GM12878 (cell line): ENCODE results near the gene TAX1BP1. TPM values are rescaled to one million over a fixed set of nuclear protein-coding genes. Genes with fewer than 3 reads are reported as not detected.

Experiments
- ATAC-seq: fragments of 200-7000 bp; cut with Tn5 transposase; 3 replicates; pipeline ENCODE4 v1.9.1; 2020; ENCODE audit warnings: mild to moderate bottlenecking, moderate library complexity
- BruUV-seq: library from RNA; stranded (reverse); fragments of 400-500 nt; replicated peaks from 2 replicates; lab custom pipeline; 2021; lab: Mats Ljungman, UMichigan
- CTCF ChIA-PET: fragments of 300-600 bp; sonication (Branson Sonifier 250); formaldehyde crosslinking; extraction: SDS; loops from one replicate; lab custom pipeline; 2021; ENCODE audit warnings: inconsistent platforms; lab: Yijun Ruan, JAX
- POLR2A ChIA-PET: fragments of 350-600 bp; formaldehyde crosslinking; extraction: SDS; loops from one replicate; lab custom pipeline; 2021; ENCODE audit warnings: inconsistent platforms; lab: Charles Lee
- RAD21 ChIA-PET: fragments of 300-600 bp; sonication (Branson Sonifier 250); formaldehyde crosslinking; loops from one replicate; lab custom pipeline; 2023; ENCODE audit warnings: antibody characterized with exemption; ENCODE audit not compliant: unreplicated experiment; lab: Charles Lee
- SMC1A ChIA-PET: fragments of 300-600 bp; sonication (Branson Sonifier 250); formaldehyde crosslinking; loops from one replicate; lab custom pipeline; 2023; ENCODE audit not compliant: unreplicated experiment, uncharacterized antibody; lab: Charles Lee
- DNase-seq: peaks from one replicate; pipeline ENCODE4 v3.0.0-alpha.2; 2011; ENCODE audit warnings: low read depth, low spot score
- FAIRE-seq: peaks from 3 replicates; lab custom pipeline; 2011; peaks lifted over from hg19 to GRCh38; lab: Jason Lieb, UNC
- H2AFZ ChIP-seq: 2 replicates; pipeline ENCODE4 v1.6.0; 2011; ENCODE audit warnings: low read depth, low read length, control low read depth; ENCODE audit not compliant: control insufficient read depth
- H3K27ac ChIP-seq: 2 replicates; pipeline ENCODE4 v1.5.1; 2011; ENCODE audit warnings: control low read depth; ENCODE audit not compliant: control insufficient read depth, insufficient read depth
- H3K27me3 ChIP-seq, 2 experiments: replicated peaks in 1 of 2; 2 replicates each; pipeline versions ENCODE4 v1.6.0 to v1.6.1; 2011; ENCODE audit warnings: low read length in 1 of 2; ENCODE audit not compliant: control insufficient read depth in 2 of 2, insufficient read depth in 2 of 2
- H3K36me3 ChIP-seq, 2 experiments: 2 replicates each; pipeline ENCODE4 v1.5.1; 2011; ENCODE audit warnings: low read length in 1 of 2; ENCODE audit not compliant: control insufficient read depth in 2 of 2, insufficient read depth in 2 of 2
- H3K4me1 ChIP-seq: 2 replicates; pipeline ENCODE4 v1.6.1; 2011; ENCODE audit warnings: mild to moderate bottlenecking, low read length, moderate library complexity, mixed read lengths; ENCODE audit not compliant: control insufficient read depth, insufficient read depth
- H3K4me2 ChIP-seq: 2 replicates; pipeline ENCODE4 v1.6.0; 2011; ENCODE audit warnings: control low read depth; ENCODE audit not compliant: control insufficient read depth, insufficient read depth
- H3K4me3 ChIP-seq: fragments of 200-600 bp; sonication (generic); 2 replicates; pipeline ENCODE4 v1.5.1; 2016
- H3K79me2 ChIP-seq: 2 replicates; pipeline ENCODE4 v1.6.0; 2011; ENCODE audit warnings: low read length; ENCODE audit not compliant: control insufficient read depth, insufficient read depth
- H3K9ac ChIP-seq: 2 replicates; pipeline ENCODE4 v1.8.0; 2011; ENCODE audit warnings: low read length, control low read depth, mixed read lengths; ENCODE audit not compliant: control insufficient read depth, insufficient read depth
- H3K9me3 ChIP-seq: replicated peaks from 3 replicates; pipeline ENCODE4 v1.5.1; 2011; ENCODE audit warnings: mild to moderate bottlenecking, low read length; ENCODE audit not compliant: control insufficient read depth, insufficient read depth
- H4K20me1 ChIP-seq: 2 replicates; pipeline ENCODE4 v1.6.0; 2011; ENCODE audit not compliant: control insufficient read depth, insufficient read depth
- BRCA1 ChIP-seq: IDR thresholded peaks from 2 replicates; pipeline ENCODE4 v1.6.1; 2011; ENCODE audit warnings: low read depth, low read length, improper control_type of control experiment
- CHD1 ChIP-seq: IDR thresholded peaks from 2 replicates; pipeline ENCODE4 v1.6.1; 2012; ENCODE audit warnings: low read depth, low read length, improper control_type of control experiment
- DPF2 ChIP-seq: fragments of 450-650 bp; IDR thresholded peaks from 2 replicates; pipeline ENCODE4 v1.6.1; 2017; ENCODE audit warnings: mild to moderate bottlenecking
- ELK1 ChIP-seq: IDR thresholded peaks from 2 replicates; pipeline ENCODE4 v1.6.1; 2012; ENCODE audit warnings: low read depth, low read length, improper control_type of control experiment
- ETV6 ChIP-seq, 2 experiments: fragments of 450-650 bp in 1 of 2; IDR thresholded peaks in 1 of 2; conservative IDR thresholded peaks in 1 of 2; 2 replicates each; pipeline ENCODE4 v1.6.1; 2014; ENCODE audit warnings: antibody characterized with exemption in 1 of 2, borderline replicate concordance in 1 of 2, low read depth in 1 of 2, mild to moderate bottlenecking in 1 of 2, moderate library complexity in 1 of 2
- FOXM1 ChIP-seq: IDR thresholded peaks from 2 replicates; pipeline ENCODE4 v1.6.1; 2012; ENCODE audit warnings: low read depth, mild to moderate bottlenecking, inconsistent platforms, low read length, moderate library complexity
- JUNB ChIP-seq: IDR thresholded peaks from 2 replicates; pipeline ENCODE4 v1.6.1; 2016; ENCODE audit warnings: antibody characterized with exemption, mild to moderate bottlenecking
- MYC ChIP-seq: IDR thresholded peaks from 2 replicates; pipeline ENCODE4 v1.6.1; 2011; ENCODE audit warnings: mild to moderate bottlenecking, low read length, moderate library complexity, inconsistent platforms; ENCODE audit not compliant: insufficient read depth, insufficient replicate concordance, insufficient read length, severe bottlenecking
- NFYA ChIP-seq: IDR thresholded peaks from 2 replicates; pipeline ENCODE4 v1.6.1; 2011; ENCODE audit warnings: low read depth, mild to moderate bottlenecking, low read length, improper control_type of control experiment, borderline replicate concordance
- SMC3 ChIP-seq: IDR thresholded peaks from 2 replicates; pipeline ENCODE4 v1.6.1; 2011; ENCODE audit warnings: low read length, improper control_type of control experiment, borderline replicate concordance
- USF1 ChIP-seq: IDR thresholded peaks from 2 replicates; pipeline ENCODE4 v1.6.1; 2011; ENCODE audit warnings: borderline replicate concordance, low read depth, mild to moderate bottlenecking, moderate library complexity, mixed read lengths, low read length; ENCODE audit not compliant: insufficient read depth; ENCODE audit errors: extremely low read length
- ZBED1 ChIP-seq: IDR thresholded peaks from 2 replicates; pipeline ENCODE4 v1.6.1; 2016; ENCODE audit warnings: borderline replicate concordance
- WGBS: methylation state at CpG from one replicate; pipeline ENCODE4 v1.1.6; 2016; ENCODE audit warnings: low lambda C conversion rate; ENCODE audit not compliant: insufficient replicate concordance, insufficient coverage; ENCODE audit errors: missing lambda C conversion rate; 5-methylcytosine and 5-hydroxymethylcytosine counted together
- in situ Hi-C: fragments of 300-500 bp; cut with MboI; formaldehyde crosslinking; loops from 9 replicates; pipeline ENCODE4 v1.14.3; 2018; ENCODE audit warnings: mixed read lengths
- intact Hi-C: fragments of 100-400 bp; cut with micrococcal nuclease; formaldehyde crosslinking; loops from one replicate; pipeline ENCODE4 v1.14.2; 2022; ENCODE audit not compliant: unreplicated experiment
- polyA plus RNA-seq, 11 experiments: library from polyadenylated mRNA; depleted of rRNA in 4 of 11; unstranded in 6 of 11; stranded (reverse) in 5 of 11; fragments of >200 nt; fragmentation: Nextera tagmentation in 4 of 11; fragmentation: Illumina TruSeq in 1 of 11; extraction: Ambion mirVana in 4 of 11; extraction: Trizol in 1 of 11; gene quantifications; 1 replicate in 1 of 11; 2 replicates in 10 of 11; pipeline versions ENCODE4 v1.2.1 to v1.2.3, GENCODE V29; 2011 to 2016; ENCODE audit warnings: inconsistent platforms in 2 of 11, missing spikeins in 2 of 11, low read depth in 1 of 11
- total RNA-seq, 4 experiments: library from RNA; depleted of rRNA in 3 of 4; stranded (reverse); fragments of >200 nt in 3 of 4; fragmentation: Illumina TruSeq in 1 of 4; extraction: Trizol in 1 of 4; gene quantifications; 2 replicates each; pipeline versions ENCODE4 v1.2.1 to v1.2.3, GENCODE V29; 2013 to 2021

TAX1BP1 gene
- total and polyA plus RNA-seq, 10 of the 15 experiments (the other 5 are each of a cell fraction or from before 2014, with no cell fraction given), result 30.8 to 105 (median 52.0) TPM

GRCh38 chr7:27727058-27727457 is 12.9 kb upstream of the TAX1BP1 start:
- Histone ChIP-seq H3K4me3 (no peak overlapping the region), H3K79me2 (no peaks in the 10 kb centered on the region), H2AFZ (no peak overlapping the region), H3K27me3 (no peaks in the 10 kb centered on the region), H3K9ac (no peak overlapping the region), H3K4me2 (no peak overlapping the region), H3K36me3 (no peaks in the 10 kb centered on the region), H3K27ac (no peak overlapping the region), H4K20me1 (no peaks in the 10 kb centered on the region), H3K4me1 (no peaks in the 10 kb centered on the region; the same call in 1 of the 2 replicates)
- RAD21 ChIA-PET, result no interaction called here
- BruUV-seq, result no TSS peak
- ATAC-seq, result no peak
- WGBS, result 69% methylated on average over 6 of the region's 6 CpGs
- DNase-seq, result no peak
- intact Hi-C loops, result no loop called here
- POLR2A ChIA-PET, result no interaction called here
- in situ Hi-C loops, result no loop called here
- SMC1A ChIA-PET, result interaction anchor here (0.9 to 1.0 kb wide), 2 partner anchors 14 to 28 kb away, joined by 3 read pairs; no protein-coding TSS in a partner anchor
- no peak for TF ChIP-seq MYC
- TF ChIP-seq SMC3, result no peak
- no peak for TF ChIP-seq NFYA
- TF ChIP-seq CHD1, result no peak
- no peak for TF ChIP-seq ZBED1
- no peak for TF ChIP-seq ETV6 (conservative IDR thresholded peaks at IDR 0.05 in 1 of 2, IDR thresholded peaks at IDR 0.05 in 1 of 2; ENCODE audit: borderline replicate concordance in 1 of 2, low read depth in 1 of 2)
- TF ChIP-seq BRCA1, result no peak
- TF ChIP-seq, all 136 proteins: peak for 0
- peak; percentile 13 for FAIRE-seq
- CTCF ChIA-PET, result interaction anchor here (2.7 kb wide), 1 partner anchor 48 kb away, joined by 10 read pairs; no protein-coding TSS in a partner anchor
- no peaks in the 10 kb centered on the region for H3K9me3 ChIP-seq

- ATAC-seq (no peak), DNase-seq (no peak), FAIRE-seq (no peak)
- Histone ChIP-seq H2AFZ (no peak overlapping the region), H3K4me1 (no peaks in the 10 kb centered on the region; the same call in 1 of the 2 replicates), H3K36me3 (no peaks in the 10 kb centered on the region), H3K9me3 (no peaks in the 10 kb centered on the region), H3K27me3 (no peaks in the 10 kb centered on the region; a peak in 1 of 4 replicates), H3K4me3 (no peak overlapping the region), H3K79me2 (no peaks in the 10 kb centered on the region), H3K4me2 (no peak overlapping the region), H3K9ac (no peak overlapping the region), H3K27ac (no peak overlapping the region), H4K20me1 (no peaks in the 10 kb centered on the region)
- WGBS, result 38% methylated on average over 6 of the region's 6 CpGs
- SMC1A ChIA-PET, result no interaction called here
- in situ Hi-C loops, result no loop called here
- RAD21 ChIA-PET, result no interaction called here
- intact Hi-C loops, result no loop called here
- CTCF ChIA-PET, result interaction anchor here (0.9 to 1.1 kb wide), 2 partner anchors 10 to 13 kb away, joined by 3 read pairs; no protein-coding TSS in a partner anchor
- no TSS peak for BruUV-seq
- POLR2A ChIA-PET, result no interaction called here
- TF ChIP-seq FOXM1, result no peak
- TF ChIP-seq DPF2, result no peak
- no peak for TF ChIP-seq JUNB
- no peak for TF ChIP-seq ELK1
- TF ChIP-seq USF1, result no peak
These were observed 9.8 kb upstream of the TAX1BP1 start for GRCh38 chr7:27730112-27730511.
